Kidney glomerular epithelial cell (primary cell): ENCODE results near the gene LDAH.

Experiments
- DNase-seq: peaks from one replicate; lab custom pipeline; 2025; lab: John Stamatoyannopoulos, UW

LDAH gene

DNA sequence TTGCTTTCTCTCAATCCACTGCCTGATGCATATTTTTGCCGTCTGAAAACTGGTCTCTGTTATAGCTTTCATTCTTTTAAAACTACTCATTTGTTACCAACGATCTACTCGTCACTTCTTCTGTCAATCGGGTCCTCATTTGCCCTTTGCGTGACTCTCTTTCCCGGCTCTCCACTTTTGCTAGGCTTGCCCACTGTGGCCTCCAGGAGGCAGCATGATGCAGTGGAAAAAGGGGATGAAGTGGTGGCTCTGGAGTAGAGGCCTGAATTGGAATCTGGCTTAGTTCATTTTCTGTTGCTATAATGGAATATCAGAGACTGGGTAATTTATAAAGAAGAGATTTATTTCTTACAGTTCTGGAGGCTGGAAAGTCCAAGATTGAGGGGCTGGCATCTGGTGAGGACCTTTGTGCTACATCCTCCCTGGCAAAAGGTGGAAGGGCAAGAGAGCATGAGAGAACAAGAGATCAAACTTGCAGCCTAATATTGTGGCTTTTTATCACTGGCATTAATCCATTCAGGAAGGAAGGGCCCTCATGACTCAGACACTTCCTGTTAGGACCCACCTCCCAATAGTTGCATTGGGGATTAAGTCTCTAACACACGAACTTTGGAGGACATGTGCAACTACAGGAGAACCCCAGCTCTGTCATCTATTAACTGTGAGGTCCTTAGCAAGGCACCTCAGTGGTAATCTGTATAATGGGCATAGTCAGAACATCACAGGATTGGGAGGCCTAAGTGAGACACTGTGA is 140.6 kb downstream of the LDAH start:
- peak; percentile 14 for DNase-seq

DNA sequence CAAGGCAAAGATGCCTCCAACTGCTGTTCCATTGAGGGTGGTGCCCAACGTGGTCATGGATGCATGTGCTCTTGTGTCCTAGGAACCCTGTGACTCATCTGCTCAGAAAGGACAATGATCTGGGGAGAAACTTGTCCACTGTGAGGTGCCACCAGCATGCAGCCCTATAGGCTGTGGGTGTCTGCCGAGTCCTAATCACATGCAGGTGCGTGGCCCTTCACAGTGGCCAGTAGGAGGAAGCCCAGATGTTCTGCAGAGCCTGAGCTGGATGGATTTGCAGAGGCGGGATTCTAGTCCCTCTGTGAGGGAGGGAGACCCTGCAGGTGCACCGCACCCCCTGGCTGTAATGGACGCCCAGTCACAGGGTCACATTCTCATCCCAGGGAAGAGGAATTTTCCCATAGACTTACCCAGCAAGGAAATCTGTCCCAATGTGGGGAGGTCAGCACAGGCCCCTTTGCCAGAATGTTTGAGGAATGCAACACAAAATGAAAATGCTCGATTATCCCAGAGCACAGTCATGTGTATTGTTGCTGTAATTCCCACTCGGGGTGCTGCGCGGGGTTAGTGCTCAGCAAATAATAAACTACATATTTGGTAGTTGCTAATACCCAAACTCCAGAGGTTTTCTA is 142.0 kb downstream of the LDAH start:
- no peak for DNase-seq

DNA sequence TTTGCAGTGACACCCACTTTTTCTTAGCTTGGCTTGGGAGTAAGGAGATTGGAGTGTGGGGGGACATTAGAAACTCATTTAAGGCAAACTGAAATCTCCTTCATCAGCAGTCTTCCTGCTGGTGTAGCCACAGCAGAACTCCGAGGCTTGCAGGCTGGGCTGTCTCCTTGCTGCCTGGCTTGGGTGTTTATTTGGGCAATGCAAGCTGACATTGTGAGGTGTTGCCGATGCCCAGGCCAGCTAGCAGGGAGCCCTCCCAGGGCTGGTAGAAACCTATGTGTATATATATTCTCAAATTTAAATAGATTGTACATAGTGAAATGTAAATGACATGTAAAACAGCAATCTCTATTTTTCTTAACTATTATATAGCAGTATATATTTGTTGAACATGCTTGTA is 144.1 kb downstream of the LDAH start:
- no peak for DNase-seq

DNA sequence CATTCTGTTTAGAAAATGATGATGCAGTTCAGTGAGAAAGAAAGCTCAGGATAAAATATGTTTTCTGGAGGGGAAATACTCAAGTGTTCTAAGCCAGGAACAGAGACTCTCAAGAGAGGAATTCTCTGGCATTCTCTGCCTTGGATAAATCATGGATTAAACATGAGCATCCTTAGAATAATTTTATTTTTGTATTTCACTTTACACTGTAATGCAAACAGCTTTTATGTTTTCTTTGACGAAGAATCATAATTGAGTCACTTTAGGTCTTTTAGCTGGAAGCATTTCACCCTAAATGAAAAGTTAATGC is 144.9 kb downstream of the LDAH start:
- DNase-seq = no peak

DNA sequence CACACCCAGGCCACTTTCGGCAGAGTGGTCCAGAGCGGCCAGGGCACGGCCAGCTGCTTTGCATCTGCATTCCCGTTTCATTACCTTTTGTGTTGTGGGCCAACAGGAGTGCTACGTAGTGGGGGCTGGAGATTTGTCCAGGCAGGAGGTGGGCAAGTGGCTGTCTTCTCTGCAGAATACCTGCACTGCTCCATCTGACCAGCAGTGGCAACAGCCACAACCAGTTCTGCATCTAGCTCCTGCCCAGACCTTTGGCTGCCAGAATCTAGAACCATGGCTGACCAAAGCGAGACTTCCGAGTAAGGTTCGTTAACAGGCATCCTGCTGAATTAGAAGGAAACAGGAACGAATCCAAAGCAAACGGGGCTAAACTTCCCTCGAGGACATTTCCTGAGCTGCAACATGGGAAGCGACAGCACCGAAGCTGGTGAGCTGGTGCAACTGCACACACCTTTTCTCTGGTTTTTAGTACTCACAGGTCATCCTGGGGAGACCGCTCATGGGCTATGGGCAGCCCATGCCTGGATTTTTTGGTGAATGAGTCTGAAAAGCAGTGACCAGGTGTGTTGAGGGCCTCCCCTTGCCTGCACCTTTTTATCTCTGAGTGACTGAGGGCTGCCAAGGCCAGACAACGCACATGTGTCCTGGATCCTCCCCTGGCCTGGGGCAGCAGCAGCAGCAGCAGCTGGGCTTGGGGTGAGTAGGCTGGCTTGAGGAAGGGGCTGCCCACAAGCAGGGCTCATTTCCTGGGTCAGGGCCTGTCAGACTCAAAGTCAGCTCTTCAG is 145.4 kb downstream of the LDAH start:
- no peak for DNase-seq

DNA sequence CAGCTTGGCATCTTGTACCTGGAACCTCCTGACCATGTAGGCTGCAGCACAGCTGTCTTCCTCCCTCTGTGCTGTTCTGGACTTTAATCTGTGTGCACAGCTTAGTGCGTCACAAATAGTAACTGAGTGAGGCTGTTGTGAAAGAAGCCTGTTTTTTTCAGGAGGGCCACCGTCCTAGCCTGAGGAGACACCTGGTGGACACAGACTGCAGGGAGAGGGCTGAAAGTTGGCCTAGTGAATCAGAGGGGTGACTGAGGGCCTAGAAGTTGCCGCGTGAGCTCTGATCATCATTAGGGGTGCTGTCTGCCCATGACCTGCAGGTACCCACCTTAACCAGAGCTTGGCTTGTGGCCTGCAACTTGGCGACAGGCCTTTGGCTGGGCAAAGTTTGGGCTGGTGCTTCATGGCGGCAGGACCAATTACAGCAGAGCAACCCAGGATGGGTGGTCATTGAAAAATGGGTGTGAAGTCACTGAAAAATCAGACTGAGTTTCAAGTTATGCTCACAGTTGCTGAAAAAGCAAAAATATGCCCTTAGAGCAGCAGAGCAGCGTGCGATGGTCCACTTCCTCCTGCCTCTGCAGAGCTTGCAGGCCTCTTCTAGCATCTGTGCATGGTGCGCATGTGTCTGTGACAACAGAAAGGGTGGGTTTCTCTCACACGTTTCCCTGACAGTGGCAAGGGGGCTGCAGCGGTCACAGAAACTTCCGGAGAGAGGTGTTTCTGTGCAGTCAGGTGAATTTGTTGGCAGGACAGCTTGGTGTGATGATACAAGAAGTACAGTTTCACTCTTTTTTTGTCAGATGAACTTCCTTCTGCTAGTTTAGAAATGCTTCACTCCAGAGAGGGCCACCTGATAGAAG is 146.3 kb downstream of the LDAH start:
- no peak for DNase-seq

DNA sequence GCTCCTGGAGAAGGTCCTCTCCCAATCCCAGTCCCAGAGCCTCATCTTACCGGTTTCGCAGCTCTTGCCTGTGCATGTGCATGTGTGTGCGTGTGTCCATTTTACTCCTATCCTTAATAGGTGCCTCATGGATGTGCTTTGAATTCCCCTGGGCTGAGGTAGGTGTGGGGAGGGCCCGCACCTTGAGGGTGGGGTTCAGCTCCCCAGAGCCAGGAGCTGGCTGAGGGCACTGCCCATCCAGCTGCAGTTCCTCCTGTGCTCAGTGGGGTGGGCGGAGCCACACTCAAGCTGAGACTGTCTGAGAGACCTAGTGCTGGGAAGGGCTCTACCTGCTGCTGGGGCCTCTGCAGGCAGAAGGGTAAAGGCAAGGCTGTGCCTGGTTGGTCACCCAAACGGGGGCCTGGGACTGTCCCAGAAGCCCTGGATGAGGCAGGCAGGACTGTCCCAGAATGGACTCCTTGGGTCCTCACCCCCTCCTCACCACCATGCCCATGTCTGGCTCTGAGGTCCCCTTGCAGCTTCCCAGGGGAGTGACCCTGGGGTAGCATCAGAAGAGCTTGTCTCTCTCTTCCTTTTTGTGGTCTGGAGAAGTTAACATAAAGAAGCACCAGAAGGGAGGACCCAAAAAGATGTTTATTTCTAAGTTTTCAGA is 147.1 kb downstream of the LDAH start:
- peak; percentile 5 for DNase-seq

DNA sequence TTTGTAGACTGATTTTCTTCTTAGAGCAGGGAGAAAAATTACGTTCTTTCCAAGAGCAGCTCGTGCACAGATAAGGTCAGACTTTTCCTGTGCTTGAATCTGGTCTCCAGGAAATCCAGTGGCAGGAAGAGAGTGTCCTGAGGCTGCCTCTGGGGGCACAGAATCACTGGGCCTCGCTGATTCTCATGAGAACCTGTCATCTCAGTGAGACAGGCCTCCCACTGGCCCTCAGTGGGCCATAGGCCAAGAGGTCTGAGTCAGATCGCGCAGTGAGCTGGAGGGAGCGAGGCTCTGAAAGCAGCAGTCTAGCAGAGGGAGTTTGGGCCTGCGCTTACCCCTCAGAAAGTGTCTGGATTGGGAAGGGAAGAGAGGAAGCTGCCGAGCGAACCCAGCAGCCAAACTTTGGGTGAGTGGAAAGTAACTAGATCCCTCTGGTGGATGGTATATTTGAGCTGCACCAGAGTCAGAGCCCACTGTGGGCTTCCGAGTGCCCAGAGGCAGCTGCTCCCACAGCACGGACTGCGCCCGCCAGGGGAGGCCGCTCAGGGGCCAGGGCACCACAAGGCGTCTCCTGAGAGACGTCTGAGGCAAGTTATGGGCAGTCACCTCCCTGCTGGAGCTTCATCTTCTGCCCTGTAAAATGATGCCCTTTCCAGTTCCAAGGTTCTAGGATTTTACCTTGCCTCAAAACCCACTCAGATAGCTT is 147.8 kb downstream of the LDAH start:
- DNase-seq = peak; percentile 56

DNA sequence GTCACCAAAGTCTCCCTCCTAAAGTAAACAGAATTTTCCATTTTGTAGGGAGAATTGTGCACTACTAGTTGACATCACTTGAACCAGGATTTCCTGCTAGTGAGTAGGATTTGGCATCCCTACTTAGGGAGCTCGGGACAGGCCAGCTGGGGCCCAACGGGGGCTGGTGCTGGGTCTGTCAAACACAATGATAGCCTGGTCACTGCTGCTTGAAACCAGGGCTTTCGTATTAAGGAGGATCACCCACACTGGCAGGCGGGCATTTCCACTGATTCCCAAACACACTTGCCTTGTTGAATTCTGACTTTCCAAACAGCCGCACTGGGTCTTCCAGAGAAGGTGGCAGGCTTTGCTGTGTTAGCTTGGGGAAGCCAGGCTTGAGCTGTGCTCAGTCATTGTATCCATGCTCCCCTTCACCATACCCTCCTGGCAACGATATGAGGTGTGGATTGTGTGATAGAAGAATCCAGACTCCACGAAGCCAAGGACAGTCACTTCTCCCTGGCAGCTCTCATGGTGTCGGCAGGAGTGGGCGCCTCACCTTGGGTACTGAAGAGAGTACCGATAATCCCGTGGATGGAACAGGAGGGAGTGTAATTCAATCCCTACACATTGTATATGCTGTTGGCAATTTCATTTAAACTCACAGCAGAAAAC is 148.5 kb downstream of the LDAH start:
- no peak for DNase-seq

DNA sequence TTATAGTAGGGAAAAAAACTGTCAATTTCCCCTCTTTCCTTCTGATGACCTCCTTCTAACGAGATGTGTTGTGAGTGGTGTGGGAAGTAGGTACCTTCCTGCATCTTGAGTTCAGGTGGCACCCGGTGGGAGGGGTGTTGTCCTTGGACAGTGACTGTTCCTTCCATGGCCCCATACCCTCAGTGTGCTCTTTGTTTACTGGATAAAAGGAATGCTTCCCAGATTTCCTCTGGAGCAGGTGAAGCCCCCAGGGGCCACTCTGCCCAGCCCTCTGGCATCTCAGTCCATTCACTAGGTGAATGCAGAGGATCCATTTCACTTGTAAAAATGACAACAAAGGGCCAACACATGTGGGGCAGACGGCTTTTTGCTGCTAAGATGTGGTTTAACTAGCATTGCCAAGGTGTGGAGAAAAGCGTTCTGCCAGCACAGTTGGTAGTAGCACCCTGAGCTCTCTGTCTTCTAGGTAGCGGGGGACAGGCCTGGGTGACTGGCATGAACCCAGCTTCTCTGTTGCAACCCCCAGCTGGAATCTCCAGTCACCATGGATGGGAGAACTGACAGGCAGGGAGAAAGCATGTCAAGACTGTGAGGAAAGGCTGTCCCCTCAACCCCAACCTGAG is 149.1 kb downstream of the LDAH start:
- DNase-seq = no peak

DNA sequence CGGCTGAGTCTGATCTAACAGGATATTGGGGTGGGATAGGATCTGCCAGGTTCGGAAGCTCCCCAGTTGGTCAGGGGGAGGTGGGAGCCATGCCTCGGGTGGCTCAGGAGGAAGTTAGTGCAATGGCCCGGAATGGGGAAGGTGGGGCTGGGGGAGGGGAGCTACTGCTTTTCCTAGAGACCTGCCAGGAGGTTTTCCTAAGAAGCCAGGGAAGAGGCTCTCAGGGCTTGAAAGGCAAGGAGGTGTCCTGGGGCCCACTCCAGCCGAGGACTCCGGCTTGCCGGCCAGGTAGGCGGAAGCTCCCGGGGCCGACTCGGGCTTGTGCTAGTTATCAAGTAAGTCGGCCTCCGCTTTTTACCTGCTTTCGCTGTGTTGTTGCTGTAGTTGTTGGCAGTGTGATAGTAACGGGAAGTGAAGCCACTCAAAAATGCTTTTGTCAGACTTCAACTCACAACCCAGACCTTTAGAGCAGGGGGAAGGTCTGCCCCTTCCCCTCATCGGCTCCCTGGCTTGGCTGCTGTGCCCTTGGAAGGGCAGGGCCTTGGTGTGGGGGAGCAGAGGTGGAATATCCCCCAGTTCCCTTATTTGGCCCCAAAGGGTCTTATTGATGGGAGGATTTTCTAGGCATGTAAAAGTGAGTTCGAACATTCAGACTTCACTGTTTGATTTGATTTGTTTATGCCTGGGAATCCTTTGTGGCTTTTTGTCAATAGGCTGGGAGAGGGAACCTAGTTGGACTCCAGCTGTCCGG is 150.5 kb downstream of the LDAH start:
- no peak for DNase-seq

DNA sequence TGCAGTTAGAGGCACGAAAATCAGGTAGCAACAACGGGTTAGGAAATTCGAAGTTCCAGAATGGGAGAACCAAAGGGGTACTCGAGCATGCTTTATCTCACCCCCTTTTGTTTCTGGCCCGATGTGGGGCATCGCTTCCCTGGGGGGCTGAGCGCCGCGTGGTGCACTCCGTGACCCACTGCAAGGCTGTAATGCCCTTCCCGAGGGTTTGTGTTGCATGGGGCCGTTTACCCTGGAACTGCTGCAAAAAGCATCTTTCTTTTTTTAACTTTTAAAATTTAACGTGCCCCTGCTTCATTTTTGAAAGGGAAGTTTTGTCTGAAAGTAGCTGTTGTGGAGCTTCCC is 151.2 kb downstream of the LDAH start:
- no peak for DNase-seq

DNA sequence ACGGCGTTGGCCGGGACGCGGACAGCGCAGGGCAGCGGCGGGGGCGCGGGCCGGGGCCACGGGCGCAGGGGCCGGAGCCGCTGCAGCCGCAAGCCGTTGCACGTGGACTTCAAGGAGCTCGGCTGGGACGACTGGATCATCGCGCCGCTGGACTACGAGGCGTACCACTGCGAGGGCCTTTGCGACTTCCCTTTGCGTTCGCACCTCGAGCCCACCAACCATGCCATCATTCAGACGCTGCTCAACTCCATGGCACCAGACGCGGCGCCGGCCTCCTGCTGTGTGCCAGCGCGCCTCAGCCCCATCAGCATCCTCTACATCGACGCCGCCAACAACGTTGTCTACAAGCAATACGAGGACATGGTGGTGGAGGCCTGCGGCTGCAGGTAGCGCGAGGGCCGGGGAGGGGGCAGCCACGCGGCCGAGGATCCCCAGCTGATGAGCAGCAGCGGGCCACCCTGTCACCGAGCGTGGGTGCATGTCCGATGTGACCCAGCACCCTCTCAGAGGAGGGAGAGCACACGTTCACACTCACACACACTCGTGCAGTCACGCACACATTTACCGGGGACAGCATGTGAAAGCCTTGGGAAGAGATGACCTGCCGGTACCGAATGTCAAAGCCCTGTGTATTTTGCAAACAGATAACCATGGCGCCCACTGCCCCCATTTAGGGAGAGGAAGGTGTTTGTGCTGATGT is 151.7 kb downstream of the LDAH start:
- DNase-seq = no peak

DNA sequence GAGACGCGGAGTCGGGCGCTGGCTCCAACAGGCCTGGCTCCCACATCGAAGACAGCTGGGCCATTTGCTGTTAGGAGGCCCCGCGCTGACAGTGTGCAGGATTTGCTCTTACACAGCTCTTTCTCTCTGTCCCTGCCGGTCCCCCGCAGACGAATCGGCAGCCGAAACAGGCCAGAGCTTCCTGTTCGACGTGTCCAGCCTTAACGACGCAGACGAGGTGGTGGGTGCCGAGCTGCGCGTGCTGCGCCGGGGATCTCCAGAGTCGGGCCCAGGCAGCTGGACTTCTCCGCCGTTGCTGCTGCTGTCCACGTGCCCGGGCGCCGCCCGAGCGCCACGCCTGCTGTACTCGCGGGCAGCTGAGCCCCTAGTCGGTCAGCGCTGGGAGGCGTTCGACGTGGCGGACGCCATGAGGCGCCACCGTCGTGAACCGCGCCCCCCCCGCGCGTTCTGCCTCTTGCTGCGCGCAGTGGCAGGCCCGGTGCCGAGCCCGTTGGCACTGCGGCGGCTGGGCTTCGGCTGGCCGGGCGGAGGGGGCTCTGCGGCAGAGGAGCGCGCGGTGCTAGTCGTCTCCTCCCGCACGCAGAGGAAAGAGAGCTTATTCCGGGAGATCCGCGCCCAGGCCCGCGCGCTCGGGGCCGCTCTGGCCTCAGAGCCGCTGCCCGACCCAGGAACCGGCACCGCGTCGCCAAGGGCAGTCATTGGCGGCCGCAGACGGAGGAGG is 152.4 kb downstream of the LDAH start:
- DNase-seq = no peak

DNA sequence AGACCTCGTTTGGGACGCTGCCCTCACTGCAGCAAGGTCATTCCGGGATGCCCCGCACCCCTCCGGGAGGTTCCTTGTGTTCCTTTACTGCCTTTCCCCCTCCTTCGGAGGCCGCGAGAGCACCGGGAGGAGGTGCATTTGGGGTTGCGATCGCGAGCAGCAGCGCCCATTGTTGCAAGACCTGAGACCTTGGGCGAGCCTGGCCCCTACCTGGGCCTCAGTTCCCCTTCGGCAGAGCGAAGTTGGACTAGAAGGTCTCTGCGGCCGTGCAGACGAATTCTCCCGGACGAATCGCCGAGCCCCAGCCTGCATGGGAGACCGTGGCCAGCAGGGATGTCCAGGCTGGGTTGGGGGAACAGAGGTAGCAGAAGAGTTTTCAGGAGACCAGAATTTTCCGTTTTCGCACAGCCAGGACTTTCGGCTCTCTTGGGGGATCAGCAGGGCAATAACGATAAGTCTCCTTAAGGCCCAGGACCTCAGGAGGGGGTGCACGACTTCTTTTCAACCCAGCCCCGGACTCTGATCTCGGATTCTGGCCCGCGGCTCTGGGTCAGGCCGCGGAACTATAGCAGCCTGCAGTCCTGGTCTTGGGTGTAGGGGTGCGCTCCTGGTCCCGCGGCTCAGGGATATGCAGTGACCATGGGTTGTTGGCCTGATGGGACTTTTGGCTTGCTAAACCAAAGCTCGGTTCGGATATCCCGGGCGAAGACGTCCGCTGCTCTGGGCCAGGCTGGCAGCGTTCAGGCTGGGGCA is 153.2 kb downstream of the LDAH start:
- DNase-seq = no peak

DNA sequence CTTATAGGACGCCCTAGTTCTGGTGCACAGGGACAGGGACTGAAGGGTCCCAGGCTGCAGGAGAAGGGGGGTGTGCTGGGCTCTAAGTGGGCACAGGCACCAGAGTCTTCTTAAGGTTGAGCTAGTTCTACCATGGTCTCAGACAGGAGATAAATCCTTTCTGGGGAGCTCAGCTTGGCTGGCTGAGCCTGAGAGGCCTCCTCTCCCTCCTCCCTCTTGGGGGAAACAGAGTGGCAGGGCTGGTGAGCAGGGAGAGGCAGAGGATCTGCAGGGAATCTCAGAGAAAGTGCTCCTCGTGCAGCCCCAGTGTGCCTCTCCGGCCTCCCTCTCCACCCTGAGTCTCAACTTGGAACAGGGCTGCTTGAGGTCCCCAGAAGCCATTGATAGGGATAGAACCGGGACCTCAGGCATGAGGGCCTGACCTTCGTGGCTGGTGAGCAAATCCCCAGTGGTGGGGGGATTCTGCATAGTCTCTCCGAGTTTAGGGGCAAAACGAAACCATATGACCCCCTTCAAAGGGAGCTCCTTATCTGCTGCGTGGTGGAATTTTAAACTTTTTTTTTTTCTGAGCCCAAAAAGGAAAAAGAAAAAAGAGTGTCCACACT is 153.9 kb downstream of the LDAH start:
- DNase-seq = no peak

DNA sequence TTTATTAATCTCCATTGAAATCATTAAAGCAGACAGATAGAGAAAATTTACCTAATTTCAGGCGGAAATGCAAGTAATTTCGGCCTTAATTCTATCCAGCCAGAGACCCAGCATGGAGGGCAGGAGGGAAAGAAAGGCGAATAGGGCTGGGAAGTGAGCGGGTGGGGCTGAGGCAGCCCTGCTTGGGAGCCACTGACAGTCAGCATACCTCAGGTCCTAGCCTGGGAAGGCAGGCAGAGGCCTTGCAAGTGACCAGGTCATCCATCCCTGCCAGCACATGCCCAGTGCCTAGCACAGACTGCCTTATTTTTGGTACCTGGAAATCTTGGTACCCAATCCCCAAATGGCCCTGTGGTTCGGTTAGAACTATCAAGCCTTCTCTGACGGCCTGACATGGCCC is 154.4 kb downstream of the LDAH start:
- no peak for DNase-seq
